Osteoblast (primary cell): ENCODE data around the gene ZNF366. TPM values are rescaled to one million over a fixed set of nuclear protein-coding genes. Genes with fewer than 3 reads are reported as not detected.
"Not testable (repeated sequence)": the region's sequence is repeated elsewhere in the genome, so short reads cannot be mapped to it uniquely, and the experiment has no call there.

Experiments used
- DNase-seq: peaks from one replicate; pipeline ENCODE4 v3.0.0; 2011; ENCODE audit warnings: low spot score, mixed read lengths; ENCODE audit not compliant: insufficient read length; ENCODE audit errors: missing footprints
- H2AFZ ChIP-seq: 2 replicates; pipeline ENCODE4 v1.6.0; 2011; ENCODE audit warnings: mild to moderate bottlenecking, low read length
- H3K27ac ChIP-seq: 2 replicates; pipeline ENCODE4 v1.5.1; 2011; ENCODE audit warnings: mild to moderate bottlenecking, low read depth, low read length, moderate library complexity
- H3K27me3 ChIP-seq: 2 replicates; pipeline ENCODE4 v1.6.0; 2012; ENCODE audit warnings: mild to moderate bottlenecking, control low read depth, inconsistent platforms, low read length, moderate library complexity; ENCODE audit not compliant: insufficient read depth
- H3K36me3 ChIP-seq: 2 replicates; pipeline ENCODE4 v1.5.1; 2011; ENCODE audit warnings: mild to moderate bottlenecking, low read length, control low read depth, moderate library complexity; ENCODE audit not compliant: insufficient read depth
- H3K4me1 ChIP-seq: 2 replicates; pipeline ENCODE4 v1.5.1; 2011; ENCODE audit warnings: mild to moderate bottlenecking, low read length, control low read depth, moderate library complexity; ENCODE audit not compliant: insufficient read depth
- H3K4me2 ChIP-seq: 2 replicates; pipeline ENCODE4 v1.6.0; 2011; ENCODE audit warnings: mild to moderate bottlenecking, low read length; ENCODE audit not compliant: insufficient read depth
- H3K4me3 ChIP-seq: fragments of 200-600 bp; sonication (generic); 3 replicates; pipeline ENCODE4 v1.5.1; 2012; ENCODE audit warnings: mild to moderate bottlenecking, low read length, inconsistent platforms; ENCODE audit not compliant: insufficient read depth
- H3K79me2 ChIP-seq: 2 replicates; pipeline ENCODE4 v1.6.0; 2012; ENCODE audit warnings: mild to moderate bottlenecking, low read length, control low read depth, inconsistent platforms; ENCODE audit not compliant: insufficient read depth
- H3K9me3 ChIP-seq: 2 replicates; pipeline ENCODE4 v1.5.1; 2011; ENCODE audit warnings: low read depth, low read length, control low read depth
- H4K20me1 ChIP-seq: 2 replicates; pipeline ENCODE4 v1.6.0; 2012; ENCODE audit warnings: mild to moderate bottlenecking, low read length, control low read depth; ENCODE audit not compliant: insufficient read depth
- total RNA-seq: library from RNA; depleted of rRNA; stranded (reverse); fragments of >200 nt; gene quantifications from 2 replicates; pipeline ENCODE4 v1.2.3, GENCODE V29; 2012
- TF ChIP-seq, protein P1 (sequence below): IDR thresholded peaks from 2 replicates; pipeline ENCODE4 v1.5.1; 2011; ENCODE audit warnings: mild to moderate bottlenecking, low read depth, low read length, moderate library complexity; ENCODE audit errors: extremely low read depth

The ZNF366 gene
- total RNA-seq, 1 donor: not detected

GRCh38 chr5:72408127-72408526 lies 99.1 kb downstream of the ZNF366 start:
- no peak overlapping the region for H2AFZ ChIP-seq
- H4K20me1 ChIP-seq: no peaks in the 10 kb centered on the region
- DNase-seq: no peak
- TF ChIP-seq, protein P1, sequence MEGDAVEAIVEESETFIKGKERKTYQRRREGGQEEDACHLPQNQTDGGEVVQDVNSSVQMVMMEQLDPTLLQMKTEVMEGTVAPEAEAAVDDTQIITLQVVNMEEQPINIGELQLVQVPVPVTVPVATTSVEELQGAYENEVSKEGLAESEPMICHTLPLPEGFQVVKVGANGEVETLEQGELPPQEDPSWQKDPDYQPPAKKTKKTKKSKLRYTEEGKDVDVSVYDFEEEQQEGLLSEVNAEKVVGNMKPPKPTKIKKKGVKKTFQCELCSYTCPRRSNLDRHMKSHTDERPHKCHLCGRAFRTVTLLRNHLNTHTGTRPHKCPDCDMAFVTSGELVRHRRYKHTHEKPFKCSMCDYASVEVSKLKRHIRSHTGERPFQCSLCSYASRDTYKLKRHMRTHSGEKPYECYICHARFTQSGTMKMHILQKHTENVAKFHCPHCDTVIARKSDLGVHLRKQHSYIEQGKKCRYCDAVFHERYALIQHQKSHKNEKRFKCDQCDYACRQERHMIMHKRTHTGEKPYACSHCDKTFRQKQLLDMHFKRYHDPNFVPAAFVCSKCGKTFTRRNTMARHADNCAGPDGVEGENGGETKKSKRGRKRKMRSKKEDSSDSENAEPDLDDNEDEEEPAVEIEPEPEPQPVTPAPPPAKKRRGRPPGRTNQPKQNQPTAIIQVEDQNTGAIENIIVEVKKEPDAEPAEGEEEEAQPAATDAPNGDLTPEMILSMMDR: no peak
- H3K79me2 ChIP-seq: no peaks in the 10 kb centered on the region
- H3K4me1 ChIP-seq: peaks cover 28% of the 10 kb centered on the region
- H3K4me3 ChIP-seq: no peak overlapping the region
- H3K9me3 ChIP-seq: no peaks in the 10 kb centered on the region
- H3K36me3 ChIP-seq: no peaks in the 10 kb centered on the region
- no peak overlapping the region for H3K4me2 ChIP-seq
- H3K27me3 ChIP-seq: no peaks in the 10 kb centered on the region
- no peak overlapping the region for H3K27ac ChIP-seq

- H2AFZ ChIP-seq: no peak overlapping the region
- TF ChIP-seq, protein P1: no peak
- no peaks in the 10 kb centered on the region for H3K79me2 ChIP-seq
- H3K4me1 ChIP-seq: peaks cover 28% of the 10 kb centered on the region
- H3K4me3 ChIP-seq: no peak overlapping the region
- H3K9me3 ChIP-seq: no peaks in the 10 kb centered on the region
- H3K27ac ChIP-seq: no peak overlapping the region
- H3K27me3 ChIP-seq: no peaks in the 10 kb centered on the region
- no peak overlapping the region for H3K4me2 ChIP-seq
- H3K36me3 ChIP-seq: no peaks in the 10 kb centered on the region
- H4K20me1 ChIP-seq: no peaks in the 10 kb centered on the region
- DNase-seq: no peak
Observed at GRCh38 chr5:72407541-72407940, 99.7 kb downstream of the ZNF366 start.

- no peaks in the 10 kb centered on the region for H3K79me2 ChIP-seq
- no peaks in the 10 kb centered on the region for H4K20me1 ChIP-seq
- H3K4me2 ChIP-seq: no peak overlapping the region
- no peaks in the 10 kb centered on the region for H3K36me3 ChIP-seq
- H3K4me3 ChIP-seq: no peak overlapping the region
- TF ChIP-seq, protein P1: no peak
- no peak for DNase-seq
- no peak overlapping the region for H2AFZ ChIP-seq
- H3K27ac ChIP-seq: no peak overlapping the region
- peaks cover 28% of the 10 kb centered on the region for H3K4me1 ChIP-seq
- no peaks in the 10 kb centered on the region for H3K9me3 ChIP-seq
- no peaks in the 10 kb centered on the region for H3K27me3 ChIP-seq
Observed at GRCh38 chr5:72407078-72407477, 100.1 kb downstream of the ZNF366 start.

DNA sequence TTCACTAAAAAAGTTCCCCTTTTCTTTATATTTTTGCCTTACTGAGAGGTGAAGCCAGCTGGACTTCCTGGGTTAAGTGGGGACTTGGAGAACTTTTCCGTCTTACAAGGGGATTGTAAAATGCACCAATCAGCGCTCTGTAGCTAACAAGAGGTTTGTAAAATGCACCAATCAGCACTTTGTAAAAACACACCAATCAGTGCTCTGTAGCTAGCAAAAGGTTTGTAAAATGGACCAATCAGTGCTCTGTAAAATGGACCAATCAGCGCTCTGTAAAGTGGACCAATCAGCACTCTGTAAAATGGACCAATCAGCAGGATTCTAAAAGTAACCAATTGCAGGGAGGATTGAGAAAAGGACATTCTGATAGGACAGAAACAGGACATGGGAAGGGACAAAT lies 102.4 kb downstream of the ZNF366 start:
- not testable (repeated sequence) for H3K36me3 ChIP-seq, H3K9me3 ChIP-seq, H2AFZ ChIP-seq, H3K27ac ChIP-seq, DNase-seq, H3K4me2 ChIP-seq, H3K27me3 ChIP-seq, H4K20me1 ChIP-seq, H3K4me3 ChIP-seq, H3K79me2 ChIP-seq
- H3K4me1 ChIP-seq: peaks cover 12% of the 10 kb centered on the region
